ENCODE measurements around the gene MUC22.

Gene MUC22

DNA sequence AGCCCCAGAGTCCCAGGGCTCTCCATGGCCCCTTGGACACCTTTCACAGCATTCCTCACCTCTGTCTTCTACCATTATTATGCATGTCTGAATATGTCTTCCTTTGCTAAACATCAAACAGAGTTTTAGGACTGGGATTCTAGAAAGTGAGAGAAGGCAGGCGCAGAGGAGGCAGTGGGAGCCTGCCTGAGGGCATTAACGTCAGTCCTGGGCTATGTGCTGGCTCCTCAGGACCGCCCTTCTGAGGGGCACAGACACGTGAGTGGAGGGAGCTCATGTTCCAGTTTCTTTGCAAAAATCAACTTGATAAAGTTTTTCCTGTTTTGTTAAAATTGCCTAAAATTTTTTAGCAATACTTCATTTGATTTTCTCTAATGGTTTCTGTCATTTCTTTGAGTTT is 64.1 kb downstream of the MUC22 start:
- no peak overlapping the region for H3K27ac Mint-ChIP-seq
- no peaks in the 10 kb centered on the region for H3K27me3 Mint-ChIP-seq
- H3K4me3 Mint-ChIP-seq, result no peak overlapping the region
- peaks cover 3% of the 10 kb centered on the region for H3K4me1 Mint-ChIP-seq
- H3K9me3 Mint-ChIP-seq, result no peaks in the 10 kb centered on the region
- no peaks in the 10 kb centered on the region for H3K36me3 Mint-ChIP-seq

DNA sequence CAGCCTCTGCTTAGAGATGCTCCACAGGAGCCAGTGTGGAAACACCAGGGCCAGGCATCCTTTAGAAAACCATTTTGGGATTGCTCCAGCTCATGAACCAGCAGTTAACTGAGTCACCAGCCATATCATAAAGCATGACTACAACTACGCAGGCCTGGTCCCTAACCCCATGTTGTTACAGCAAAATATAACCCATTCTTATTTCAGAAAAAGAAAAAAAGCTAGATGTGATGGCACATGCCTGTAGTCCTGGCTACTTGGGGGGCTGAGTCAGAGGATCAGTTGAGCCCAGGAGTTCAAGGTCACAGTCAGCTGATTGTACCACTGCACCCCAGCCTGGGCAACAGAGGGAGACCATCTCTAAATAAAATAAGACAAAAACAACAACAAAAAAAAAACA is 65.3 kb downstream of the MUC22 start:
- Mint-ChIP-seq H3K27me3 (no peaks in the 10 kb centered on the region), H3K4me1 (peaks cover 9% of the 10 kb centered on the region), H3K36me3 (no peaks in the 10 kb centered on the region), H3K9me3 (no peaks in the 10 kb centered on the region), H3K4me3 (no peak overlapping the region), H3K27ac (no peak overlapping the region)

DNA sequence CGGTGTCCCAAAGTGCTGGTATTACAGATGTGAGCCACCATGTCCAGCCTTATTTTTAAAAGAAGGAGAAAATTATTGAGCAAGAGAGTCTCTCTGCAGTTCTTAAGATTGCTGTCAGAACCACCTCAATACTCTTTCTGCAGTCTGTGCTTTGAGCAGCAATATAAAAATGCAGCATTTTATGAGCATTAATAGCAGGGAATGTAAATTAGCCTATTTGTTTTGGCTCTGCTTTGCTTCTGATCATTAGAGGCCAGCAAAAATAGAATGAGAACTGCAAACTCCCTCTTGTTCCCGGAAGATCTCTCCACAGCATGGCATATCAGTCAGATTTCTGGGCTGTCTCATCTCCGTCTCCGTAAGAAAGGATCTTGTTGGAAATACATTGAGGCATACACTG is 66.3 kb downstream of the MUC22 start:
- Mint-ChIP-seq H3K36me3 (no peaks in the 10 kb centered on the region), H3K4me3 (no peak overlapping the region)

DNA sequence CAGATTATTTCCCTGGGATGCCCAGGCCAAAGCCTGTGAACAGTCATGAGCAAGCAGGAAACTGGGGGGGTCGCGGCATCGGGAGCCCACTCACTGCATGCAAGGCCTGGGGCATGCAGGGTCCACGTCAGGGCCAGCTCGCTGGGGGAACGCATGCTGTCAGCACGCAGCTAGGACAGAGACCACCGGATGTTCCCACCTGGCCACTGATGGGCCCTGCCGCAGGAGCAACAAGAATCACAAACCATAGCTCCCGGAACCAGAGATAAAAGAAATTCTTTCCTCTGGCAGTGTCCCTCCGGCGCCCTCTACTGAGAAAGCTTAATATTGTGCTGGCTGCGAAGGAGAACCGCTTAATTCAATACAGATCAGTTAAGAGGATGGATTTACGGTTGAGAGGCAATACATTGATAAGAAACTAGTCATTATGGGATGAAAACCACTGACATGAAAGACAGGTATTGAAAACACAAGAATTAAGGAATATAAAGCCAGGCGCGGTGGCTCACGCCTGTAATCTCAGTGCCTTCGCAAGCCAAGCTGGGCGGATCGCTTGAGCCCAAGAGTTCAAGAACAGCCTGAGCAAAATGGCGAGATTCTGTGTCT is 69.5 kb downstream of the MUC22 start:
- peak overlapping the region; percentile 57 for H3K4me3 Mint-ChIP-seq
- no peak overlapping the region for H3K27ac Mint-ChIP-seq
- H3K36me3 Mint-ChIP-seq, result no peaks in the 10 kb centered on the region
- H3K9me3 Mint-ChIP-seq, result no peaks in the 10 kb centered on the region
- H3K27me3 Mint-ChIP-seq, result no peaks in the 10 kb centered on the region
- H3K4me1 Mint-ChIP-seq, result peaks cover 9% of the 10 kb centered on the region

More for the DNA sequence above, 66.3 kb downstream of the MUC22 start:
- Mint-ChIP-seq H3K9me3 (no peaks in the 10 kb centered on the region), H3K4me1 (peaks cover 9% of the 10 kb centered on the region), H3K27ac (no peak overlapping the region), H3K27me3 (no peaks in the 10 kb centered on the region)

GRCh38 chr6:31081872-31082271 is 71.6 kb downstream of the MUC22 start:
- peaks cover 9% of the 10 kb centered on the region for H3K4me1 Mint-ChIP-seq
- H3K36me3 Mint-ChIP-seq, result no peaks in the 10 kb centered on the region
- H3K4me3 Mint-ChIP-seq, result no peak overlapping the region
- no peak overlapping the region for H3K27ac Mint-ChIP-seq
- no peaks in the 10 kb centered on the region for H3K27me3 Mint-ChIP-seq
- no peaks in the 10 kb centered on the region for H3K9me3 Mint-ChIP-seq

- no peaks in the 10 kb centered on the region for H3K36me3 Mint-ChIP-seq
- no peak overlapping the region for H3K4me3 Mint-ChIP-seq
- H3K27me3 Mint-ChIP-seq, result no peaks in the 10 kb centered on the region
- H3K27ac Mint-ChIP-seq, result no peak overlapping the region
- no peaks in the 10 kb centered on the region for H3K9me3 Mint-ChIP-seq
- peaks cover 19% of the 10 kb centered on the region for H3K4me1 Mint-ChIP-seq
These were observed 73.6 kb downstream of the MUC22 start for GRCh38 chr6:31083742-31084354.
